Measurements from ENCODE around the gene SLC39A11.

Gene SLC39A11, protein sequence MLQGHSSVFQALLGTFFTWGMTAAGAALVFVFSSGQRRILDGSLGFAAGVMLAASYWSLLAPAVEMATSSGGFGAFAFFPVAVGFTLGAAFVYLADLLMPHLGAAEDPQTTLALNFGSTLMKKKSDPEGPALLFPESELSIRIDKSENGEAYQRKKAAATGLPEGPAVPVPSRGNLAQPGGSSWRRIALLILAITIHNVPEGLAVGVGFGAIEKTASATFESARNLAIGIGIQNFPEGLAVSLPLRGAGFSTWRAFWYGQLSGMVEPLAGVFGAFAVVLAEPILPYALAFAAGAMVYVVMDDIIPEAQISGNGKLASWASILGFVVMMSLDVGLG

GRCh38 chr17:73092523-73093135 lies at the start of gene SLC39A11:
Gene SLC39A11 (minus strand): TSS chr17:73092688. CDS start chr17:73088764, 3,924 bp downstream.
- no peak for TF ChIP-seq CTCF (IDR thresholded peaks at IDR 0.05; ENCODE audit: low read depth, low read length)
- in situ Hi-C loops (cut with HindIII; ENCODE audit: low sequenced_read_pairs) = no loop called here
- peak; percentile 94 for DNase-seq (ENCODE audit: low read depth, low spot score)
- H3K4me3 ChIP-seq (ENCODE audit: low read depth, low read length) = peak within 1 kb of the TSS; percentile 70

DNA sequence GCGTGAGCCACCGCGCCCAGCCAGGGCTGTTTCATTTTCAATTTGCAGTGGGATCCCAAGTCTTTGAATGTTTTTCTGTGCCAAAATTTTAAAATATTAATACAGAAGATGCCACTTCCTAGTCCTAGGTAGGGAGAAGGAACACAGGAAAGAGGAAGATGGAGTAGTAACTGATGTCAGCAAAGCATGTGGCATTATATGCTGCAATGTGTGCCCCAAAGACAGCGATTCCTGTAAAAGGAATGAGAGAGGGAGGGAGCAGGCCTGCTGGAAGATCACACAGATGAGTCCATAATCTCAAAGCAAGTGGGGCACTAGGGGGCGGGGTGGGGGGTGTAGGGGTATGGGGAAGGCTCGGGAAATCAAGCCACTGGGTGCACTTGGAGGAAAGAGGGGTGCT lies 48.9 kb upstream of the SLC39A11 start:
- no peak overlapping the region for H3K4me3 ChIP-seq (ENCODE audit: low read depth, low read length)
- TF ChIP-seq CTCF (IDR thresholded peaks at IDR 0.05; ENCODE audit: low read depth, low read length) = no peak
- in situ Hi-C loops (cut with HindIII; ENCODE audit: low sequenced_read_pairs) = no loop called here
- no peak for DNase-seq (ENCODE audit: low read depth, low spot score)

DNA sequence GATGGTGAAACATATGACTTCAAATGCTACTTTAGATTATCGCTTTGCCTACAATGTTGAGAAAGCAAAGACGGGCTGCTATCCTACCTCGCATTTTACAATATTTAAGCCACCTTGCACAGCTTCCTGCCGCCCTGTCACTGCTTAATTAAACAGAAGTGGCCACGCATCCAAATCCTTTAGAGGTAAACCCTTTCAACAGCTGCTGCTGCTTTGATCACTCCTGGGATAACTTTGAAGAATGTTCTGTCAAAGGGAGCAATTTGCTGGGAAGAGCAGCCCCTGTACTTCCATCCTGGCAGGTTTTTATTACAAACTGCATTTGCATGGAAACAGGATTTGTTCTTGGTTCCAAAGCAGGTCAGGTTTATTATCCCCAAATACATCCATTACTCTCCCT lies 48.1 kb upstream of the SLC39A11 start:
- in situ Hi-C loops (cut with HindIII; ENCODE audit: low sequenced_read_pairs) = no loop called here
- TF ChIP-seq CTCF (IDR thresholded peaks at IDR 0.05; ENCODE audit: low read depth, low read length) = no peak
- no peak for DNase-seq (ENCODE audit: low read depth, low spot score)
- H3K4me3 ChIP-seq (ENCODE audit: low read depth, low read length) = no peak overlapping the region

DNA sequence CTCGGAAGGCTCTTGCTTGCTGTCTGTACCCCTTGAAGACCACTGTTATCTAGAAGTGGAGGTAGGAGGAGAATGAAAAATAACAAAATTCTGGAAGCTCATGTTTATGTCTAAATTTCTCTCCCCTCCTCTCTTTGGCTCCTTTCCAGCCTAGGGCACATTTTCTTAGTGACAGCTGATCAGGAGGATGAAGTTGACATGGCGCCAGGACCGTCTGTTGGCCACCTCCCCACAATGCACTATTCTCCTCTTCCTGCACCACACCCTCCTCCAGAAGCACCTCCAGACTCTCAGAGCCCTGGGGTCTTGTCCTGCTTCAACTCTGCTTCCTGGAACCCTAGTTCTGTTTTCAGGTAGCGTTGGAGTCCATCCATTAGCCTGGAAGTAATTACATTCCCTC lies 46.8 kb upstream of the SLC39A11 start:
- in situ Hi-C loops (cut with HindIII; ENCODE audit: low sequenced_read_pairs) = no loop called here
- no peak for DNase-seq (ENCODE audit: low read depth, low spot score)
- H3K4me3 ChIP-seq (ENCODE audit: low read depth, low read length) = no peak overlapping the region
- no peak for TF ChIP-seq CTCF (IDR thresholded peaks at IDR 0.05; ENCODE audit: low read depth, low read length)

GRCh38 chr17:73138541-73139138 lies 46.2 kb upstream of the SLC39A11 start:
- no peak overlapping the region for H3K4me3 ChIP-seq (ENCODE audit: low read depth, low read length)
- no peak for DNase-seq (ENCODE audit: low read depth, low spot score)
- in situ Hi-C loops (cut with HindIII; ENCODE audit: low sequenced_read_pairs) = no loop called here
- TF ChIP-seq CTCF (IDR thresholded peaks at IDR 0.05; ENCODE audit: low read depth, low read length) = no peak

DNA sequence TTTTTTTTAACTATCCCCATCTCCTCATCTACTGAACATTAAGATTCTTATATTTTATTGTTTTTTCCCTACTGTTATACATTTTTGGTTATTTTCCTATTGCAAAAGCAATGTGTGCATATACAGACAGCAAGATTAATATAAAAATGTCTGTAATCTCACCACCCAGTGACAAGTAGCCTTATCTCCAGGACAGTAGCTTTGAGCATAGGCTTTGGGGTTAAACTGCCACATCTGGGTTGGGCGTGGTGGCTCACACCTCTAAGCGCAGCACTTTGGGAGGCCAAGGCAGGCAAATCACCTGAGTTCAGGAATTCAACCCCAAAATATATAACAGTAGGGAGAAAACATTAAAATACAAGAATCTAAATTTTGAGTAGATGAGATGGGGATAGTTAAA lies 44.9 kb upstream of the SLC39A11 start:
- no peak for DNase-seq (ENCODE audit: low read depth, low spot score)
- H3K4me3 ChIP-seq (ENCODE audit: low read depth, low read length) = no peak overlapping the region
- in situ Hi-C loops (cut with HindIII; ENCODE audit: low sequenced_read_pairs) = no loop called here
- TF ChIP-seq CTCF (IDR thresholded peaks at IDR 0.05; ENCODE audit: low read depth, low read length) = no peak

Data from astrocyte of the spinal cord (primary cell).